GM18508 (cell line): ENCODE results near the gene GPX3.

ENCODE experiments used
- ATAC-seq: cut with Tn5 transposase; IDR thresholded peaks from one replicate; pipeline ENCODE4 v1.9.1; 2021; ENCODE audit warnings: moderate number of reproducible peaks; ENCODE audit not compliant: insufficient read depth, unreplicated experiment

Gene GPX3

DNA sequence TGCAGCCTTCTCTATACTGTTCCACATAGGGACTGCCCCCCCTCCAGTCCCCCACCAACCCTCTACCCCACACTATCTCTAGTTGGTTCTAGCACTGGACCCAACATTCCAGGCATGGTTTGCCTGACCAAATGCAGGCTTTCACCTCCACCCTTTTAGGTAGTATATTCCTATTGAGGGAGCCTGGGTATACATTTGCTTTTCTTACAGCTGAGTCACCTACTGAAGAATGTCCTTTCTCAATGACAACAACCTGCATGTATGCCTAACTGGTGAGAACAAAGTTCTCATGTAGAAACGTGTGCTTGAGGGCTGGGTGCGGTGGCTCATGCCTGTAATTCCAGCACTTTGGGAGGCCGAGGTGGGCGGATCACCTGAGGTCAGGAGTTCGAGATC is 52.2 kb downstream of the GPX3 start:
- no peak for ATAC-seq

- ATAC-seq, result no peak
These were observed 52.9 kb downstream of the GPX3 start for GRCh38 chr5:151073280-151073679.

DNA sequence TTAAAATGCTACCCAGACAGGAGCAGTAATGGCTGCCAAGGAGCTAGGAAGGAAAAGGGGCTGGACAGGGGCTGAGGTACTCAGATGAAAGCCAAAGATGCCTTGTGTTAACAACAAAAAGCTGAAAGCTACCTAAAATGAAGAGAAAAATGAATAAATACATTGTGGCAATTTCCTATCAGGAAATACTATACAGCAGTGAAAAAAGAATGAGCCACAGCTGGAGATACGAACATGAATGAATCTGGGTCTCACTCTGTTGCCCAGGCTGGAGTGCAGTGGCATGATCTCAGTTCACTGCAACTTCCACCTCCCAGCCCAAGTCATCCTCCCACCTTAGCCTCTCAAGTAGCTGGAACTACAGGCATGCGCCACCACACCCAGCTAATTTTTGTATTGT is 54.2 kb downstream of the GPX3 start:
- ATAC-seq, result no peak

DNA sequence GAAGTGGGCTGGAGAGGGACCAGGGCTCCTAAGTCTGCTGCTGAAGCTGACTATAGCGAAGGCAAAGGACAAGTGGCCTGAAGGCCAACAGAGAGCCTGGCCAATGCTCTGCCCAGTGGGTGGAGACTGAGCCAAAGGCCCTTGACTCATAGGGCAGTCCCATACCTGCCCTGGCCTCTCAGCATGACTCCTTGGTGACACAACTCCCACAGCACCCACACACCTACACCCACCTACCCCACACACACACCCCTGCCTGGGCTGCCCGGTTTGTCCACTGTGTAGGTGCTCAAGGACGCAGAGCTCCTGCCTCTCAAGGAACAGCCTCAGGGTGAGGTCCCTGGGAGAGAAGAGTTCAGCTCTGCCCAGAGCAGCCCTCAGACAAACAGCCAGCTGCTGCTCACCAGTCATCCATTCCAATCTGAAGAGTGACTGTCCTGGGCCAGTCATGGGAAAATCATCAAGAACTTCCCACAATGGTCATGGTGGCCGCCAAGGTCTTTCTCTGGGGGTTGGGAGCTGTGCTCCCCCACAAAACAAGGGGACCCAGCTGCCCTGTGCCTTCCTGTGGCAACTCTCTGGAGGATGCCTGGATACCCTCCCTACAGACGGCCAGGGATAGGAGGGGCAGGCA is 55.4 kb downstream of the GPX3 start:
- ATAC-seq, result no peak

- ATAC-seq, result no peak
These were observed 56.2 kb downstream of the GPX3 start for GRCh38 chr5:151076616-151077015.

DNA sequence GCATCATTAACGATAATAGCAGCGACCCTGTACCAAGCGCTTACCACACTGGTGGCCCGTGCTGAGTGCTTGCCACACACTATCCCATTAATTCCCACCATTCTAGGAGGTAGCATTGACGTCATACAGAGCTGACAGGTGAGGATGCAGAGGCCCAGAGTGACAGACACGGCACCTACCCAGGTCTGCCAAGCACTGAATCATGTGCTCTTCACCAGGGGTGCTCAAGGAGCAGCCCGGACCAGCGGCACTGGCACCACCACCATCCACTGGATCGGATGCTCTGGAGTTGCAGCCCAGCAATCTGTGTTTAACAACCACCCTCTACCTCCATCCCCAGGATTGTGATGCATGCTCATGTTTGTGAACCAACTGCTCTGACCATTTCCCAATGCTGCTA is 57.0 kb downstream of the GPX3 start:
- no peak for ATAC-seq

- ATAC-seq, result no peak
These were observed 57.6 kb downstream of the GPX3 start for GRCh38 chr5:151077967-151078366.
